K562 (cell line): ENCODE results near the gene RNF123. TPM values are rescaled to one million over a fixed set of nuclear protein-coding genes. Genes with fewer than 3 reads are reported as not detected.

Source experiments
- ATAC-seq: fragments of 200-7000 bp; cut with Tn5 transposase; 3 replicates; pipeline ENCODE4 v1.9.1; 2020; ENCODE audit warnings: moderate library complexity
- BruUV-seq: library from RNA; stranded (reverse); fragments of 400-500 nt; replicated peaks from 2 replicates; lab custom pipeline; 2021; lab: Mats Ljungman, UMichigan
- CTCF ChIA-PET: fragments of 300-600 bp; formaldehyde crosslinking; extraction: SDS; loops from one replicate; lab custom pipeline; 2021; ENCODE audit warnings: low intra/inter-chr PET ratio; lab: Yijun Ruan, JAX
- POLR2A ChIA-PET: fragments of 300-600, 350-650 bp; sonication (Branson Sonifier 250); formaldehyde crosslinking; extraction: SDS; loops from one replicate; lab custom pipeline; 2021; ENCODE audit warnings: antibody characterized with exemption, inconsistent platforms; lab: Yijun Ruan, JAX
- DNase-seq, 4 experiments: peaks; one replicate each; pipeline versions ENCODE4 v3.0.0 to v3.0.0-alpha.2; 2011 to 2018; ENCODE audit warnings: low spot score in 3 of 4, mixed read lengths in 3 of 4; ENCODE audit errors: extremely low read depth in 1 of 4
- FAIRE-seq: peaks from 2 replicates; lab custom pipeline; 2011; peaks lifted over from hg19 to GRCh38; lab: Jason Lieb, UNC
- H2AFZ ChIP-seq: 2 replicates; pipeline ENCODE4 v1.6.0; 2011; ENCODE audit warnings: low read depth, low read length, control low read depth, inconsistent platforms
- H3K27ac ChIP-seq: fragments of 200-600 bp; 3 replicates; pipeline ENCODE4 v1.8.0; 2011; ENCODE audit warnings: low read depth, mild to moderate bottlenecking, control low read depth, inconsistent platforms, low read length, moderate library complexity, mixed read lengths; ENCODE audit errors: extremely low read depth
- H3K27me3 ChIP-seq, 2 experiments: fragments of 300-600 bp in 1 of 2; 2 replicates in 1 of 2; 3 replicates in 1 of 2; pipeline versions ENCODE4 v1.6.0 to v1.8.0; 2011; ENCODE audit warnings: inconsistent platforms in 2 of 2, low read length in 2 of 2, mild to moderate bottlenecking in 1 of 2, mixed read lengths in 1 of 2, moderate library complexity in 1 of 2; ENCODE audit not compliant: control insufficient read depth in 2 of 2, insufficient read depth in 2 of 2
- H3K36me3 ChIP-seq: fragments of 300-600 bp; 3 replicates; pipeline ENCODE4 v1.8.0; 2011; ENCODE audit warnings: mild to moderate bottlenecking, low read length, inconsistent platforms; ENCODE audit not compliant: control insufficient read depth, insufficient read depth
- H3K4me1 ChIP-seq, 2 experiments: fragments of 200-600 bp in 1 of 2; replicated peaks in 1 of 2; 2 replicates in 1 of 2; 3 replicates in 1 of 2; pipeline versions ENCODE4 v1.5.1 to v1.8.0; 2011; ENCODE audit warnings: inconsistent platforms in 2 of 2, low read length in 2 of 2, mild to moderate bottlenecking in 1 of 2, mixed read lengths in 1 of 2, moderate library complexity in 1 of 2; ENCODE audit not compliant: control insufficient read depth in 2 of 2, insufficient read depth in 2 of 2
- H3K4me2 ChIP-seq: 2 replicates; pipeline ENCODE4 v1.6.1; 2011; ENCODE audit warnings: low read length, control low read depth, inconsistent platforms, mixed read lengths; ENCODE audit not compliant: insufficient read depth
- H3K4me3 ChIP-seq: fragments of 200-600 bp; sonication (generic), shearing (Covaris generic); 2 replicates; pipeline ENCODE4 v1.5.1; 2016; ENCODE audit warnings: control low read depth, inconsistent platforms
- H3K79me2 ChIP-seq: fragments of 200-600 bp; 3 replicates; pipeline ENCODE4 v1.8.0; 2011; ENCODE audit warnings: low read length, inconsistent platforms; ENCODE audit not compliant: control insufficient read depth, insufficient read depth
- H3K9ac ChIP-seq, 2 experiments: 2 replicates each; pipeline versions ENCODE4 v1.6.0 to v1.6.1; 2011; ENCODE audit warnings: low read depth in 2 of 2, low read length in 2 of 2, control low read depth in 1 of 2, inconsistent platforms in 1 of 2, mild to moderate bottlenecking in 1 of 2, mixed read lengths in 1 of 2; ENCODE audit not compliant: insufficient read depth in 1 of 2
- H3K9me1 ChIP-seq: one replicate; pipeline ENCODE4 v1.6.0; 2011; ENCODE audit warnings: inconsistent platforms, mild to moderate bottlenecking, low read length, moderate library complexity; ENCODE audit not compliant: control insufficient read depth, insufficient read depth
- H3K9me3 ChIP-seq: replicated peaks from 2 replicates; pipeline ENCODE4 v1.5.1; 2011; ENCODE audit warnings: low read depth, low read length, inconsistent platforms; ENCODE audit not compliant: control insufficient read depth, insufficient read depth
- H4K20me1 ChIP-seq: replicated peaks from 2 replicates; pipeline ENCODE4 v1.6.1; 2011; ENCODE audit warnings: low read length, inconsistent platforms, mixed read lengths; ENCODE audit not compliant: control insufficient read depth, insufficient read depth
- ASH1L ChIP-seq: fragments of 450-650 bp; IDR thresholded peaks from 2 replicates; pipeline ENCODE4 v1.6.1; 2018; ENCODE audit warnings: borderline replicate concordance, mild to moderate bottlenecking, low read depth; ENCODE audit not compliant: partially characterized antibody
- CBX3 ChIP-seq, 2 experiments: IDR thresholded peaks; 1 replicate in 1 of 2; 2 replicates in 1 of 2; pipeline ENCODE4 v1.6.1; 2012; ENCODE audit warnings: inconsistent platforms in 2 of 2, low read length in 2 of 2, borderline replicate concordance in 1 of 2, control low read depth in 1 of 2
- ELF1 ChIP-seq: fragments of 200-800 bp; sonication (Bioruptor generic); IDR thresholded peaks from 2 replicates; pipeline ENCODE4 v1.6.1; 2016; ENCODE audit warnings: missing genetic modification characterization, missing compliant biosample characterization
- HINFP ChIP-seq: fragments of 450-650 bp; conservative IDR thresholded peaks from 2 replicates; pipeline ENCODE4 v1.6.1; 2016; ENCODE audit warnings: missing genetic modification characterization, low read depth, mild to moderate bottlenecking, control low read depth, missing compliant biosample characterization
- POLR2G ChIP-seq: fragments of 200-400 bp; formaldehyde crosslinking; IDR thresholded peaks from 2 replicates; pipeline ENCODE4 v1.6.1; 2017; ENCODE audit warnings: low read depth, mild to moderate bottlenecking, antibody characterized with exemption, low read length, moderate library complexity
- ZNF830 ChIP-seq: fragments of 250-450 bp; sonication (Bioruptor Pico); IDR thresholded peaks from 2 replicates; pipeline ENCODE4 v1.5.0; 2021; ENCODE audit warnings: mild to moderate bottlenecking
- WGBS: fragments of 100-300 bp; shearing (Covaris generic); methylation state at CpG from one replicate; pipeline ENCODE4 v1.1.6; 2016; ENCODE audit warnings: low coverage, mixed read lengths; ENCODE audit not compliant: insufficient coverage; ENCODE audit errors: missing lambda C conversion rate; 5-methylcytosine and 5-hydroxymethylcytosine counted together
- in situ Hi-C: fragments of 300-500 bp; cut with MboI; formaldehyde crosslinking; loops from 4 replicates; pipeline ENCODE4 v1.15.0; 2018; ENCODE audit warnings: inconsistent platforms, mixed read lengths
- intact Hi-C: fragments of 100-400 bp; cut with micrococcal nuclease; formaldehyde crosslinking; loops from 2 replicates; pipeline ENCODE4 v1.14.2; 2022
- polyA plus RNA-seq, 8 experiments: library from polyadenylated mRNA; depleted of rRNA in 4 of 8; stranded (reverse) in 5 of 8; unstranded in 3 of 8; fragments of >200 nt; fragmentation: Nextera tagmentation in 2 of 8; fragmentation: Illumina TruSeq in 1 of 8; extraction: Ambion mirVana in 2 of 8; extraction: Trizol in 1 of 8; gene quantifications; 2 replicates each; pipeline versions ENCODE4 v1.2.1 to v1.2.3, GENCODE V29; 2011 to 2014; ENCODE audit warnings: inconsistent platforms in 1 of 8, missing spikeins in 1 of 8
- total RNA-seq, 7 experiments: library from RNA; depleted of rRNA in 6 of 7; stranded (reverse); fragments of >200 nt in 6 of 7; fragmentation: Illumina TruSeq in 2 of 7; extraction: Trizol in 2 of 7; gene quantifications; 2 replicates each; pipeline versions ENCODE4 v1.2.1 to v1.2.3, GENCODE V29; 2011 to 2021; ENCODE audit warnings: low replicate concordance in 1 of 7

RNF123 gene
- total and polyA plus RNA-seq, 9 of the 15 experiments (the other 6 are each of a cell fraction or from before 2014, with no cell fraction given) = 8.7 to 53.1 (median 17.5) TPM

- Histone ChIP-seq H4K20me1 (no peaks in the 10 kb centered on the region), H3K27ac (no peak overlapping the region)
- CTCF ChIA-PET = no interaction called here
- TF ChIP-seq POLR2G (peak; percentile 41; the same call in 1 of the 2 replicates), CBX3 (IDR thresholded peaks at IDR 0.05; ENCODE audit: borderline replicate concordance in 1 of 2, low read length in 2 of 2) (no peak), HINFP (no peak), ELF1 (tag) (no peak), ZNF830 (CRISPR knock-in tag) (no peak), ASH1L (no peak)
- TF ChIP-seq, all 486 proteins: peak for 1
- Histone ChIP-seq H3K27me3 (no peaks in the 10 kb centered on the region), H3K36me3 (peaks cover 53% of the 10 kb centered on the region; the same call in 2 of the 3 replicates), H3K4me2 (no peak overlapping the region), H3K9ac (no peak overlapping the region), H3K4me1 (peaks cover 0 to 10% of the 10 kb centered on the region in 2 experiments; a peak in 1 of 5 replicates), H2AFZ (no peak overlapping the region), H3K9me1 (no peaks in the 10 kb centered on the region), H3K9me3 (no peaks in the 10 kb centered on the region), H3K79me2 (no peaks in the 10 kb centered on the region), H3K4me3 (no peak overlapping the region)
- intact Hi-C loops = no loop called here
- POLR2A ChIA-PET = interaction anchor here (0.5 to 0.7 kb wide), 2 partner anchors 9 to 59 kb away, joined by 3 to 4 read pairs; no protein-coding TSS in a partner anchor
- ATAC-seq (no peak), FAIRE-seq (no peak), DNase-seq (no peak)
- BruUV-seq = no TSS peak
- WGBS = 97% methylated on average over 6 of the region's 16 CpGs
- in situ Hi-C loops = no loop called here
These were observed 27.4 kb downstream of the RNF123 start for GRCh38 chr3:49716691-49717210.
